Cardiac atrium fibroblast (primary cell): ENCODE data around the gene PTPRC. TPM values are rescaled to one million over a fixed set of nuclear protein-coding genes. Genes with fewer than 3 reads are reported as not detected.

Experiments
- total RNA-seq: library from RNA; depleted of rRNA; stranded (reverse); fragments of >200 nt; gene quantifications from 2 replicates; pipeline ENCODE4 v1.2.3, GENCODE V29; 2015

The PTPRC gene, protein sequence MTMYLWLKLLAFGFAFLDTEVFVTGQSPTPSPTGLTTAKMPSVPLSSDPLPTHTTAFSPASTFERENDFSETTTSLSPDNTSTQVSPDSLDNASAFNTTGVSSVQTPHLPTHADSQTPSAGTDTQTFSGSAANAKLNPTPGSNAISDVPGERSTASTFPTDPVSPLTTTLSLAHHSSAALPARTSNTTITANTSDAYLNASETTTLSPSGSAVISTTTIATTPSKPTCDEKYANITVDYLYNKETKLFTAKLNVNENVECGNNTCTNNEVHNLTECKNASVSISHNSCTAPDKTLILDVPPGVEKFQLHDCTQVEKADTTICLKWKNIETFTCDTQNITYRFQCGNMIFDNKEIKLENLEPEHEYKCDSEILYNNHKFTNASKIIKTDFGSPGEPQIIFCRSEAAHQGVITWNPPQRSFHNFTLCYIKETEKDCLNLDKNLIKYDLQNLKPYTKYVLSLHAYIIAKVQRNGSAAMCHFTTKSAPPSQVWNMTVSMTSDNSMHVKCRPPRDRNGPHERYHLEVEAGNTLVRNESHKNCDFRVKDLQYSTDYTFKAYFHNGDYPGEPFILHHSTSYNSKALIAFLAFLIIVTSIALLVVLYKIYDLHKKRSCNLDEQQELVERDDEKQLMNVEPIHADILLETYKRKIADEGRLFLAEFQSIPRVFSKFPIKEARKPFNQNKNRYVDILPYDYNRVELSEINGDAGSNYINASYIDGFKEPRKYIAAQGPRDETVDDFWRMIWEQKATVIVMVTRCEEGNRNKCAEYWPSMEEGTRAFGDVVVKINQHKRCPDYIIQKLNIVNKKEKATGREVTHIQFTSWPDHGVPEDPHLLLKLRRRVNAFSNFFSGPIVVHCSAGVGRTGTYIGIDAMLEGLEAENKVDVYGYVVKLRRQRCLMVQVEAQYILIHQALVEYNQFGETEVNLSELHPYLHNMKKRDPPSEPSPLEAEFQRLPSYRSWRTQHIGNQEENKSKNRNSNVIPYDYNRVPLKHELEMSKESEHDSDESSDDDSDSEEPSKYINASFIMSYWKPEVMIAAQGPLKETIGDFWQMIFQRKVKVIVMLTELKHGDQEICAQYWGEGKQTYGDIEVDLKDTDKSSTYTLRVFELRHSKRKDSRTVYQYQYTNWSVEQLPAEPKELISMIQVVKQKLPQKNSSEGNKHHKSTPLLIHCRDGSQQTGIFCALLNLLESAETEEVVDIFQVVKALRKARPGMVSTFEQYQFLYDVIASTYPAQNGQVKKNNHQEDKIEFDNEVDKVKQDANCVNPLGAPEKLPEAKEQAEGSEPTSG (N-terminal part only)
- not detected in 2 replicates for total RNA-seq

DNA sequence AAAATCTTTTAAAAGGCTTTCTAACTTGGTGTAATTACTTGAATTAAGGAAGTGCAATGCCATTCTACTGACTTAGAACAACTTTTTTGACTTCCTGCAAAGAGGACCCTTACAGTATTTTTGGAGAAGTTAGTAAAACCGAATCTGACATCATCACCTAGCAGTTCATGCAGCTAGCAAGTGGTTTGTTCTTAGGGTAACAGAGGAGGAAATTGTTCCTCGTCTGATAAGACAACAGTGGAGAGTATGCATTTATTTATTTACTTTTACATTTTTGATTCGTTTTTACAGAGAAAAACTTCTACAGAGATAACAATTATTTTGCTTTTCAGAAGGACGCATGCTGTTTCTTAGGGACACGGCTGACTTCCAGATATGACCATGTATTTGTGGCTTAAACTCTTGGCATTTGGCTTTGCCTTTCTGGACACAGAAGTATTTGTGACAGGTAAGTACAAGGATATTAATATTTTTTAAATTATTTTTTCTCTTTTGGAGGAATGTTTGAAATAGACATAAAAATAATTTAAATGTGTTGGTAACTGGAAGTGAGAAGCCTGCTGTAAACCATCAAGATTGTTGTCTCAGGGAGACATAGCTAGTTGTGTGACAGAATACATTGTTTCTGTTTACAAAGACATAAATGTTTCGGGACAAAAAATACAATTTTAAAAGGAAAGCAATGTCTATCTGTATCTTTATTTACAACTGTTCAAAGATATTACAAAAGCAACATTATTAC, at the start of gene PTPRC:
PTPRC (plus strand) TSS at position 147 of the 742 bp plus-strand sequence; CDS start at position 376, 229 bp downstream.

Other genes starting within 250 kb of the PTPRC start
- gene ATP6V1G3, start 98.4 kb upstream of the PTPRC start, total RNA-seq, result not detected in 2 replicates